ENCODE measurements around the gene PTPRG. TPM values are rescaled to one million over a fixed set of nuclear protein-coding genes. Genes with fewer than 3 reads are reported as not detected.

PTPRG gene
- total and polyA plus RNA-seq, 12 donors, result 6.3 to 119 (median 72.2) TPM

DNA sequence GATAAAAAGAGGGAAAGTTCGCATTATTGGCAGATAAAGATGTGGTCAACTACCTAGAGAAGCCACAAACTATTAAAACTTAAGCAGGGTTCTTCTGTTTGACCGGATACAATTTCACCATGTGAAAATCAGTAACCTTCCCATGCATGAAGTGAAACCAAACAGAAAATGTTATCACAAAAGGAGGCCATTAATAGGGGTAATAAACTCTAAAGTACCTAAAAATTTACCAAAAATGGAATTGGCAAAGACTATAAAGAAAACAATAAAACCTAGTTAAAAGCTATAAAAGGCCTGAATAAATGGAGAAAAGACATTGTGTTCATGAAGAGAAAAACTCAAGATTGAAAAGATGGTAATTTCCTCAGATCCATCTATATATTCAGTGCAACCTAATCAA lies 728.6 kb downstream of the PTPRG start:
- H3K4me1 ChIP-seq (replicated peaks in 1 of 2), result peaks cover 0 to 10% of the 10 kb centered on the region in 2 donors
- H3K4me3 ChIP-seq, result no peak overlapping the region
- no peaks in the 10 kb centered on the region for H3K27me3 ChIP-seq
- WGBS, 4 donors, result 89 to 100% (median 93%) methylated on average over 2 of the region's 2 CpGs
- H3K9me3 ChIP-seq (replicated peaks in 1 of 3), result no peaks in the 10 kb centered on the region
- DNase-seq, result no peak
- H3K27ac ChIP-seq, result no peak overlapping the region
- no peaks in the 10 kb centered on the region for H3K36me3 ChIP-seq (replicated peaks in 1 of 2)
- intact Hi-C loops (cut with DNase I), result no loop called here
- TF ChIP-seq, protein P1, sequence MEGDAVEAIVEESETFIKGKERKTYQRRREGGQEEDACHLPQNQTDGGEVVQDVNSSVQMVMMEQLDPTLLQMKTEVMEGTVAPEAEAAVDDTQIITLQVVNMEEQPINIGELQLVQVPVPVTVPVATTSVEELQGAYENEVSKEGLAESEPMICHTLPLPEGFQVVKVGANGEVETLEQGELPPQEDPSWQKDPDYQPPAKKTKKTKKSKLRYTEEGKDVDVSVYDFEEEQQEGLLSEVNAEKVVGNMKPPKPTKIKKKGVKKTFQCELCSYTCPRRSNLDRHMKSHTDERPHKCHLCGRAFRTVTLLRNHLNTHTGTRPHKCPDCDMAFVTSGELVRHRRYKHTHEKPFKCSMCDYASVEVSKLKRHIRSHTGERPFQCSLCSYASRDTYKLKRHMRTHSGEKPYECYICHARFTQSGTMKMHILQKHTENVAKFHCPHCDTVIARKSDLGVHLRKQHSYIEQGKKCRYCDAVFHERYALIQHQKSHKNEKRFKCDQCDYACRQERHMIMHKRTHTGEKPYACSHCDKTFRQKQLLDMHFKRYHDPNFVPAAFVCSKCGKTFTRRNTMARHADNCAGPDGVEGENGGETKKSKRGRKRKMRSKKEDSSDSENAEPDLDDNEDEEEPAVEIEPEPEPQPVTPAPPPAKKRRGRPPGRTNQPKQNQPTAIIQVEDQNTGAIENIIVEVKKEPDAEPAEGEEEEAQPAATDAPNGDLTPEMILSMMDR (IDR thresholded peaks at IDR 0.05), result no peak
- TF ChIP-seq POLR2A (IDR thresholded peaks at IDR 0.05), result no peak

DNA sequence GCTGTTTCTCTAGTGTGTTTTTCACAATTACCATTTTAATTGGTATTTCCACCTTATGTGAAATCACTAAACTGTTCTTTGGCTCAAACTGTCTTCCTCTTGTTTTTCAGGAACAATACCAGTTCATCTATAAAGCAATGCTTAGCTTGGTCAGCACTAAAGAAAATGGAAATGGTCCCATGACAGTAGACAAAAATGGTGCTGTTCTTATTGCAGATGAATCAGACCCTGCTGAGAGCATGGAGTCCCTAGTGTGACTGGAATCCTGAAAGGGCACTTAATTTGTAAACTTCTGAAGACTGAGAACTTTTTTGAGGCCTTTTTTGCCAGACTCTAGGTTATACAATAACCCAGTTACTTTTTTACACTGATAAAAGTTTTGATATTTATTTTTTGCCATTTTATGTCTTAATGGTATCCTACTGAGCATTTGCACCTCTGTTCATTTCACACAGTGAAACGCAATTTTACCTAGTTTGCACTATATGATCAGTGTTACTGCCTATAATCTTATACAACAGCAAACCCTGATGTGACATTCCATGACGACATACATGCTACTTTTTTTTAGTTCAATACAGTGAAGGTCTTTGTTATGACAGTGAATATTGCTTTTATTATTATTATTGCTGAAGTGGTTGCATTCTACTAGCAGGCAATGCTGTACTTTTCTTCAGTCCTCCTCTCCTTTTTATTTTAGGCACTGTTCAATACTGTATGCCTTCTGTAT lies 731.8 kb downstream of the PTPRG start:
- no peaks in the 10 kb centered on the region for H3K27me3 ChIP-seq
- H3K9me3 ChIP-seq (replicated peaks in 1 of 3), result no peaks in the 10 kb centered on the region
- H3K4me1 ChIP-seq (replicated peaks in 1 of 2), result peaks cover 0 to 10% of the 10 kb centered on the region in 2 donors
- DNase-seq, result no peak
- intact Hi-C loops (cut with DNase I), result no loop called here
- H3K27ac ChIP-seq, result no peak overlapping the region
- TF ChIP-seq, protein P1 (IDR thresholded peaks at IDR 0.05), result no peak
- no peak for TF ChIP-seq POLR2A (IDR thresholded peaks at IDR 0.05)
- WGBS, 4 donors, result 75 to 83% (median 80%) methylated on average over 2 of the region's 2 CpGs
- H3K4me3 ChIP-seq, result no peak overlapping the region
- H3K36me3 ChIP-seq (replicated peaks in 1 of 2), result no peaks in the 10 kb centered on the region

DNA sequence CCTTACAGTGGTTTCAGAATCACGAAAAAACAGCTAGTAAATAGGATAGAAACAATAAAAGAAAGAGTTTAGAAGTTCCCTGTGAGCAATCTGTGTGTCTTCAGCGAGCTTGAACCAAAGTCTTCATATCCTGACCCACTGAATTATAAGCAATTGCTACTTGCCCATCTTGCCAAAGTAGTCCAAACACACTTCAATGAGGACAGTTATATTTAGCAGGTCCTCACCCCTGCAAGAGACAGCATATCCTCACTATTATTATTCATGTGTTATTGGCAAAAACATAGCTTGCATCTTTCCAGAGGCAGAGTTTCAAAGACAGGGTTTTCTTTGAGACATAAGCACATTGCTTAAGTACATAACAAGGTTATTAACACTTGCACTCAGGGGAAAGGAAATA lies 734.2 kb downstream of the PTPRG start:
- H3K9me3 ChIP-seq (replicated peaks in 1 of 3), result no peaks in the 10 kb centered on the region
- no peak for DNase-seq
- H3K27me3 ChIP-seq, result no peaks in the 10 kb centered on the region
- 91 to 95% (median 93%) methylated on average over 2 of the region's 2 CpGs for WGBS, 4 donors
- H3K27ac ChIP-seq, result no peak overlapping the region
- H3K4me1 ChIP-seq (replicated peaks in 1 of 2), result peaks cover 0 to 10% of the 10 kb centered on the region in 2 donors
- no peak overlapping the region for H3K4me3 ChIP-seq
- no peaks in the 10 kb centered on the region for H3K36me3 ChIP-seq (replicated peaks in 1 of 2)
- no peak for TF ChIP-seq POLR2A (IDR thresholded peaks at IDR 0.05)
- TF ChIP-seq, protein P1 (IDR thresholded peaks at IDR 0.05), result no peak
- intact Hi-C loops (cut with DNase I), result no loop called here

DNA sequence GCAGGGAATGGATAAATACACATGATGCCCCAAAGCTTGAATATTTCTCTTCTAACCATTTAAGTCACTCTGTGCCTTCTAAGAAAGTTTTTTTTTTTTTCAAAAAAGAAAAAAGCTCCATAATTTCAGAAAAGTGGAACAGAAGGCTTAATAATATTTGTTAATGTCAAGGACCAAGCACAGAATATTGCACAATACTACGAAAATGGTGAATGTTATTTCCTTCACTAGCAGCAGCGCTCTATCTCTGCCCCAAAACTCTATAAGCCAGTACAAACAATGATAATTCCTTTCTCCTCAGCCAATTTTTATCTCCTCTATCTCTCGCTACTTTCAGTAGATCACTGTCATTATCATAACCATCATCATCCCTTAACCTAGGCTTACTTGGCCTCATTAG lies 739.2 kb downstream of the PTPRG start:
- 30 to 43% (median 38%) methylated on average over 3 of the region's 3 CpGs for WGBS, 4 donors
- Histone ChIP-seq H3K4me3 (no peak overlapping the region), H3K27ac (no peak overlapping the region), H3K36me3 (replicated peaks in 1 of 2) (no peaks in the 10 kb centered on the region), H3K27me3 (no peaks in the 10 kb centered on the region), H3K4me1 (replicated peaks in 1 of 2) (no peaks in the 10 kb centered on the region), H3K9me3 (replicated peaks in 1 of 3) (peaks cover 0 to 10% (median 0%) of the 10 kb centered on the region in 3 donors)
- TF ChIP-seq, protein P1 (IDR thresholded peaks at IDR 0.05), result no peak
- TF ChIP-seq POLR2A (IDR thresholded peaks at IDR 0.05), result no peak
- no peak for DNase-seq
- intact Hi-C loops (cut with DNase I), result no loop called here

All from adrenal gland (tissue), 12 donors.